HEK293 (cell line): Measurements from ENCODE around the gene CTNNBL1.

ENCODE experiments used
- CTCF ChIA-PET: fragments of 350-600 bp; formaldehyde crosslinking; extraction: SDS; loops from one replicate; lab custom pipeline; 2021; ENCODE audit warnings: antibody characterized with exemption; lab: Yijun Ruan, JAX
- POLR2A ChIA-PET: fragments of 300-600 bp; formaldehyde crosslinking; extraction: SDS; loops from one replicate; lab custom pipeline; 2020; ENCODE audit warnings: antibody characterized with exemption, inconsistent platforms; lab: Yijun Ruan, JAX
- H3K27ac ChIP-seq: fragments of 200-500 bp; sonication (Bioruptor generic); 2 replicates; pipeline ENCODE4 v1.5.1; 2014; ENCODE audit warnings: low read depth, low read length, control low read depth, inconsistent platforms; ENCODE audit errors: extremely low read depth
- H3K36me3 ChIP-seq, 2 experiments: fragments of 200-500 bp in 1 of 2; sonication (Bioruptor generic) in 1 of 2; 1 replicate in 1 of 2; 2 replicates in 1 of 2; pipeline ENCODE4 v1.5.1; 2014 to 2017; ENCODE audit warnings: inconsistent platforms in 2 of 2, low read length in 2 of 2; ENCODE audit not compliant: control insufficient read depth in 2 of 2, insufficient read depth in 1 of 2
- H3K4me1 ChIP-seq: fragments of 200-500 bp; sonication (Bioruptor generic); 2 replicates; pipeline ENCODE4 v1.5.1; 2014; ENCODE audit warnings: mild to moderate bottlenecking, low read length, inconsistent platforms; ENCODE audit not compliant: control insufficient read depth, insufficient read depth
- H3K4me3 ChIP-seq: 2 replicates; pipeline ENCODE4 v1.5.1; 2011; ENCODE audit warnings: low read depth, mild to moderate bottlenecking, control low read depth, low read length, moderate library complexity
- H3K9me3 ChIP-seq: fragments of 200-500 bp; sonication (Bioruptor generic); 2 replicates; pipeline ENCODE4 v1.5.1; 2014; ENCODE audit warnings: low read depth, low read length, inconsistent platforms; ENCODE audit not compliant: control insufficient read depth, insufficient read depth
- GLI4 ChIP-seq: fragments of 450-650 bp; formaldehyde crosslinking; IDR thresholded peaks from 2 replicates; pipeline ENCODE4 v1.5.1; 2016; ENCODE audit warnings: missing biosample characterization, missing genetic modification characterization
- GLIS2 ChIP-seq: fragments of 450-650 bp; formaldehyde crosslinking; IDR thresholded peaks from 2 replicates; pipeline ENCODE4 v1.5.1; 2016; ENCODE audit warnings: missing biosample characterization, missing genetic modification characterization
- HOXC10 ChIP-seq: sonication (generic); formaldehyde crosslinking; IDR thresholded peaks from 2 replicates; pipeline ENCODE4 v1.8.1; 2023; ENCODE audit warnings: mild to moderate bottlenecking, missing genetic modification reagents
- KLF16 ChIP-seq: fragments of 450-650 bp; formaldehyde crosslinking; IDR thresholded peaks from 2 replicates; pipeline ENCODE4 v1.5.1; 2017; ENCODE audit warnings: missing biosample characterization, missing genetic modification characterization
- PRDM1 ChIP-seq: fragments of 450-650 bp; formaldehyde crosslinking; IDR thresholded peaks from 2 replicates; pipeline ENCODE4; 2016; ENCODE audit warnings: missing biosample characterization, missing genetic modification characterization
- PRDM2 ChIP-seq: fragments of 450-650 bp; formaldehyde crosslinking; IDR thresholded peaks from 2 replicates; pipeline ENCODE4 v1.5.1; 2016; ENCODE audit warnings: missing biosample characterization, missing genetic modification characterization, borderline replicate concordance
- PRDM4 ChIP-seq: fragments of 450-650 bp; formaldehyde crosslinking; IDR thresholded peaks from 2 replicates; pipeline ENCODE4 v1.5.1; 2017; ENCODE audit warnings: missing biosample characterization, missing genetic modification characterization
- YY1 ChIP-seq: fragments of 450-650 bp; formaldehyde crosslinking; IDR thresholded peaks from 2 replicates; pipeline ENCODE4 v1.5.1; 2018; ENCODE audit warnings: missing biosample characterization, missing genetic modification characterization
- ZFP3 ChIP-seq: fragments of 450-650 bp; formaldehyde crosslinking; IDR thresholded peaks from 2 replicates; pipeline ENCODE4 v1.5.1; 2016; ENCODE audit warnings: low read depth, missing biosample characterization, missing genetic modification characterization
- ZFP69B ChIP-seq: fragments of 450-650 bp; formaldehyde crosslinking; IDR thresholded peaks from 2 replicates; pipeline ENCODE4 v1.5.1; 2016; ENCODE audit warnings: missing biosample characterization, missing genetic modification characterization
- ZNF140 ChIP-seq: fragments of 450-650 bp; formaldehyde crosslinking; IDR thresholded peaks from 2 replicates; pipeline ENCODE4 v1.5.1; 2016; ENCODE audit warnings: missing biosample characterization, missing genetic modification characterization
- ZNF146 ChIP-seq: fragments of 450-650 bp; formaldehyde crosslinking; IDR thresholded peaks from 2 replicates; pipeline ENCODE4 v1.5.1; 2016; ENCODE audit warnings: missing biosample characterization, missing genetic modification characterization
- ZNF174 ChIP-seq: fragments of 450-650 bp; formaldehyde crosslinking; IDR thresholded peaks from 2 replicates; pipeline ENCODE4 v1.5.0; 2017; ENCODE audit warnings: missing biosample characterization, mild to moderate bottlenecking, missing genetic modification characterization
- ZNF214 ChIP-seq: fragments of 450-650 bp; formaldehyde crosslinking; IDR thresholded peaks from 2 replicates; pipeline ENCODE4 v1.5.1; 2017; ENCODE audit warnings: missing biosample characterization, mild to moderate bottlenecking, missing genetic modification characterization, borderline replicate concordance
- ZNF239 ChIP-seq: fragments of 450-650 bp; formaldehyde crosslinking; IDR thresholded peaks from 2 replicates; pipeline ENCODE4 v1.5.1; 2016; ENCODE audit warnings: missing biosample characterization, missing genetic modification characterization
- ZNF24 ChIP-seq: fragments of 450-650 bp; formaldehyde crosslinking; IDR thresholded peaks from 2 replicates; pipeline ENCODE4 v1.5.1; 2016; ENCODE audit warnings: missing biosample characterization, missing genetic modification characterization
- ZNF292 ChIP-seq: fragments of 450-650 bp; formaldehyde crosslinking; IDR thresholded peaks from 2 replicates; pipeline ENCODE4 v1.5.1; 2016; ENCODE audit warnings: low read depth, missing biosample characterization, missing genetic modification characterization, borderline replicate concordance
- ZNF391 ChIP-seq: fragments of 450-650 bp; formaldehyde crosslinking; IDR thresholded peaks from 2 replicates; pipeline ENCODE4 v1.5.1; 2016; ENCODE audit warnings: low read depth, missing biosample characterization, missing genetic modification characterization, borderline replicate concordance
- ZNF530 ChIP-seq: fragments of 450-650 bp; formaldehyde crosslinking; IDR thresholded peaks from 2 replicates; pipeline ENCODE4 v1.5.1; 2016; ENCODE audit warnings: low read depth, missing biosample characterization, missing genetic modification characterization
- ZNF560 ChIP-seq: fragments of 450-650 bp; formaldehyde crosslinking; IDR thresholded peaks from 2 replicates; pipeline ENCODE4 v1.5.1; 2017; ENCODE audit warnings: missing biosample characterization, missing genetic modification characterization, borderline replicate concordance
- ZNF585B ChIP-seq: fragments of 450-650 bp; formaldehyde crosslinking; IDR thresholded peaks from 2 replicates; pipeline ENCODE4 v1.5.1; 2016; ENCODE audit warnings: missing biosample characterization, missing genetic modification characterization
- ZNF610 ChIP-seq: fragments of 450-650 bp; formaldehyde crosslinking; IDR thresholded peaks from 2 replicates; pipeline ENCODE4 v1.5.1; 2016; ENCODE audit warnings: missing biosample characterization, missing genetic modification characterization, borderline replicate concordance
- ZNF621 ChIP-seq: fragments of 450-650 bp; formaldehyde crosslinking; IDR thresholded peaks from 2 replicates; pipeline ENCODE4 v1.5.1; 2017; ENCODE audit warnings: missing biosample characterization, missing genetic modification characterization
- ZNF670 ChIP-seq: fragments of 450-650 bp; formaldehyde crosslinking; IDR thresholded peaks from 2 replicates; pipeline ENCODE4 v1.5.1; 2016; ENCODE audit warnings: missing biosample characterization, missing genetic modification characterization, low read depth
- ZNF776 ChIP-seq: fragments of 450-650 bp; formaldehyde crosslinking; IDR thresholded peaks from 2 replicates; pipeline ENCODE4 v1.5.0; 2017; ENCODE audit warnings: missing biosample characterization, missing genetic modification characterization, borderline replicate concordance
- ZNF837 ChIP-seq: fragments of 450-650 bp; formaldehyde crosslinking; IDR thresholded peaks from 2 replicates; pipeline ENCODE4 v1.5.1; 2016; ENCODE audit warnings: missing biosample characterization, missing genetic modification characterization

Gene CTNNBL1

GRCh38 chr20:37649676-37650370 is 44.0 kb upstream of the CTNNBL1 start:
- H3K27ac ChIP-seq = no peak overlapping the region
- H3K9me3 ChIP-seq = no peaks in the 10 kb centered on the region
- ChIA-PET POLR2A (no interaction called here), CTCF (no interaction called here)
- no peak for TF ChIP-seq ZNF837 (tag by site-specific recombination)
- no peak for TF ChIP-seq PRDM1 (tag by site-specific recombination)
- no peak for TF ChIP-seq PRDM2 (tag by site-specific recombination)
- no peak for TF ChIP-seq ZNF560 (tag by site-specific recombination)
- TF ChIP-seq ZNF214 (tag by site-specific recombination) = no peak
- no peak for TF ChIP-seq ZNF174 (tag by site-specific recombination)
- TF ChIP-seq ZNF530 = no peak
- no peak for TF ChIP-seq ZNF146 (tag by site-specific recombination)
- H3K4me1 ChIP-seq = no peaks in the 10 kb centered on the region
- H3K36me3 ChIP-seq = no peaks in the 10 kb centered on the region
- H3K4me3 ChIP-seq = no peak overlapping the region

DNA sequence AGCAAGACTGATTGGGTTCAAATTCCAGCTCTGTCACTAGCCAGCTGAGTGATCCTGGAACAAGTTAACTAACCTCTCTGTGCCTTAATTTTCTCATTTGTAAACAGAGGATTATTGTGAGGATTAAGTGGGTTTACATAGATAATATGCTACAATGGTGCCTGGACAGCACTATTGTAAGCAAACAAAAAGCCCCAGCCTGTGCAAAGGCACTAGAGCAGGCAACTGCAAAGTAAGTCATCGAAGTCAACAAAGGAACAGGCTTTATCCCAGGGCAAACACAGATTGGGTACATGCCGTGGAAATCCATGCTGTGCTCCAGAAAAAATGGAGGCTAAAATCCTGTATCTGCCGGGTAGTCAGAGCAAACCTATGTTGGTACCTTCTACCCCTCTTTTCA is 43.2 kb upstream of the CTNNBL1 start:
- no peaks in the 10 kb centered on the region for H3K4me1 ChIP-seq
- TF ChIP-seq ZNF776 (tag by site-specific recombination) (no peak), ZNF585B (tag by site-specific recombination) (no peak), ZNF530 (no peak), ZNF239 (tag by site-specific recombination) (no peak), ZNF670 (tag by site-specific recombination) (no peak), ZNF140 (tag by site-specific recombination) (no peak), ZFP3 (tag by site-specific recombination) (no peak), HOXC10 (CRISPR knock-in tag) (no peak), KLF16 (tag by site-specific recombination) (no peak), GLI4 (tag by site-specific recombination) (no peak), PRDM4 (no peak), ZNF24 (tag by site-specific recombination) (no peak), YY1 (no peak), ZNF610 (tag by site-specific recombination) (no peak), ZNF292 (tag by site-specific recombination) (no peak), GLIS2 (tag by site-specific recombination) (no peak), ZNF621 (tag by site-specific recombination) (no peak), ZFP69B (no peak), ZNF391 (tag by site-specific recombination) (no peak)
- TF ChIP-seq, all 188 proteins: peak for 0
- POLR2A ChIA-PET = no interaction called here
- H3K4me3 ChIP-seq = no peak overlapping the region
- no peak overlapping the region for H3K27ac ChIP-seq
- CTCF ChIA-PET = interaction anchor here (0.6 kb wide), 1 partner anchor 209 kb away, joined by 3 read pairs; no protein-coding TSS in a partner anchor
- H3K9me3 ChIP-seq = no peaks in the 10 kb centered on the region
- H3K36me3 ChIP-seq = no peaks in the 10 kb centered on the region
